Measurements from ENCODE around the gene SDK1.
"Not testable (repeated sequence)": the region's sequence is repeated elsewhere in the genome, so short reads cannot be mapped to it uniquely, and the experiment has no call there.

The SDK1 gene

DNA sequence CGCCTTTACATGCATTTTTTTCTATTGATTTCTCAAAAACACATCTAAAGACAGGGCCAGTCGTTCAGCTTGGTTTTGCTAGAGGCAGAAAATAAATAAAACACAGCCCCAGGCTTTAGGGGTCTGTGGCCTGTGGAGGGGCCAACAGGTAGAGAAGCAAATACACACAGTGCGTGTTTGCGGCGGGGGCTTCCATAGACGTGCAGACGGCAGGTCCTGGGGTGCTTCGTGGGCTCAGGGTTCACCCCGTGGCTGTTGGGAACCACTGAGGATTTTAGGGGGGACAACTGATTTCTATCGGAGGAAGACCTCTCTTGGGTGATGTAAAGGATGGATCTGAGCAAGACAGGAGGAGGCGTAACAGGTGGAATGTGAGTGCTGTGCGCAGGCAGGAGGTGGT is 935.3 kb downstream of the SDK1 start:
- no peak for TF ChIP-seq CTCF (IDR thresholded peaks at IDR 0.05; ENCODE audit: low read depth, low read length)
- no peak overlapping the region for H3K4me3 ChIP-seq (ENCODE audit: low read depth, low read length)

- not testable (repeated sequence) for H3K4me3 ChIP-seq (ENCODE audit: low read depth, low read length)
Observed at GRCh38 chr7:4236873-4237272, 935.8 kb downstream of the SDK1 start.

- TF ChIP-seq CTCF (IDR thresholded peaks at IDR 0.05; ENCODE audit: low read depth, low read length) = no peak
- H3K4me3 ChIP-seq (ENCODE audit: low read depth, low read length) = no peak overlapping the region
Observed at GRCh38 chr7:4237296-4238235, 936.5 kb downstream of the SDK1 start.

DNA sequence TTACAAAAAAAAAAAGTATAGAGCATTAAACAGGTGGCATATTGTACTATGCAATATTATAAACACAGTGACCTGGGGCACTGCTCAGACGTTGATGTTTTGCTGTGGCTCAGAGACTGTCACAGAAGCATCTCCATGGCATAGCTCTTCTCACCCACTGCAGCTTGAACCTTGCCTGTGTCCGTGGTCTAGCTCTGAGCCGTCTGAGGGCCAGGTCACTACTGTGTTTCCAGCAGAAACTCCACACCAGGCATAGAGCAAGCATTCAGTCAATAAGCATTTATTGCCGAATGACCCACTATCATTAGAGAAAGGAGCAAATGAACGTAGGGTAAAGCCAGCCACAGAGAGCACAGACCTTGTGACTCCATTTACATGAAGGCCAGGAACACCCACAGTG is 937.8 kb downstream of the SDK1 start:
- H3K4me3 ChIP-seq (ENCODE audit: low read depth, low read length) = no peak overlapping the region
- no peak for TF ChIP-seq CTCF (IDR thresholded peaks at IDR 0.05; ENCODE audit: low read depth, low read length)

DNA sequence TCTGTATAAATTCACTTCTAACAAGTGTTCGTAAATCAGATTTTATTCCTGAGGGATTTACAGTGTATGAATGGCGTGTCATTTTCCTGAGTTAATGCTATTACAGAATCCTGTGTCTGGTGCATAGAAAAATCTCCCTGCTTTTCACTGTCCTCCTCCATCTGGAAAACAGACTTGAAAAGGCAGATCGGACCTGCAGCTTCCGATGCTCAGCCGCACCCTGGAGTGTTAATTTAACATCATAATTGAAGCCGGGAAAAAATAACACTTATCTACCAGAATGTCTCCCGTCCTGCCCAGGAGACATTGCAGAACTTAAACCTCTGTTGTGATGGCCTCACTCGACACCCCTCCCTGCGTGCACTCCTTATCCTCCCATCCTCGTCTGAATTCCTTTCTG is 939.0 kb downstream of the SDK1 start:
- TF ChIP-seq CTCF (IDR thresholded peaks at IDR 0.05; ENCODE audit: low read depth, low read length) = no peak
- no peak overlapping the region for H3K4me3 ChIP-seq (ENCODE audit: low read depth, low read length)

DNA sequence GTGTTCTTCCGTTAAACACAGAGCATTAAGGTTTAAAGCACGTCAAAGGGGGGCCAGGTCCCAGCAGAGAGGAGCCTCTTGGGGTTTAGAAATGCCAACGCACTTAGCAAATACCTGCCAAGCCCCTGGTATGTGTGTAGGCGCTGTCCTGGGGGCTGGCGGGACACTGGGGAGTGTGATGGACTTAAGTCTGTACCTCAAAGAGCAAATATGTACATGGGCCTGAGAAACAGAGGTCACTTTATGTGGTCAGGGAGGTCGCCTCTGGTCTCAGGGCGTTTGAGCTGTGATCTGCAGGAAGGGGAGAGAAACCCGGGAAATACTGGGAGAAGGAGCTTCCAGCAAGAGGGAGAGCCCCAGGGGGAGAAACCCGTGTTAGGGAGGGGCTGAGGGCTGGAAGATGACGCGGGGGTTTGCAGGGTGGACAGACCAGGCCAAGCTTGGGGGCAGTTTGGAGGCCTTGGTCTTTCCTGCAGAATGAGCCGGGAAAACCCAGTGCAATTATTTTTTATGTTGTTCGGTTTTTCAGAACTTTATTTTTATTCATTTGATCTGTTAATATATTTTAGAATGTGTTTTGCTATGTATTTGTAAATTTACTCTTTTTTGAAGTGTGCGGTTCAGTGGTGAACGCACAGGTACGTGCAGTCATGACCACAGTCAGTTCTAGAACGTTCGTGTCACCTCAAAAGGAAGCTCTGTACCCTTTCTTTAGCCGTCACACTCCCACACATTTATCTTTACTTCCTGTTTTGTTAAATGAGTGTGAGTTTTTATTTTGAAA is 939.7 kb downstream of the SDK1 start:
- TF ChIP-seq CTCF (IDR thresholded peaks at IDR 0.05; ENCODE audit: low read depth, low read length) = no peak
- no peak overlapping the region for H3K4me3 ChIP-seq (ENCODE audit: low read depth, low read length)

DNA sequence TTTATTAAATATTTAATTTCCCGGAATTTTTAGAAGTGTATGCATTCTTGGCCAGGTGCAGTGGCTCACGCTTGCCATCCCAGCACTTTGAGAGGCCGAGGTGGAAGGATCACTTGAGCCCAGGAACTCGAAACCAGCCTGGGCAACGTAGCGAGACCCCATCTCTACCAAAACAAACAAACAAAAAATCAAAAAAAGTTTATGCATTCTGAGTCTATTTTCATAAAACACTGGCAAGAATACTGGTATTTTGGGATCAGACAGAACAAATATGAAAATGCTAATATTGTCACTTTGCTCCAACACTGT is 940.2 kb downstream of the SDK1 start:
- TF ChIP-seq CTCF (IDR thresholded peaks at IDR 0.05; ENCODE audit: low read depth, low read length) = no peak
- H3K4me3 ChIP-seq (ENCODE audit: low read depth, low read length) = no peak overlapping the region

Data from WI38 (cell line).